HCT116 (cell line): Measurements from ENCODE around the gene SPHK1. TPM values are rescaled to one million over a fixed set of nuclear protein-coding genes. Genes with fewer than 3 reads are reported as not detected.

ENCODE experiments used
- ATAC-seq: fragments of 200-7000 bp; cut with Tn5 transposase; 2 replicates; pipeline ENCODE4 v1.9.1; 2020; ENCODE audit warnings: mild to moderate bottlenecking, moderate library complexity
- BruUV-seq: library from RNA; stranded (reverse); fragments of 400-500 nt; replicated peaks from 2 replicates; lab custom pipeline; 2021; lab: Mats Ljungman, UMichigan
- CTCF ChIA-PET: fragments of 300-600 bp; sonication (Branson Sonifier 250); formaldehyde crosslinking; loops from one replicate; lab custom pipeline; 2021; ENCODE audit warnings: antibody characterized with exemption; lab: Charles Lee
- POLR2A ChIA-PET: fragments of 300-600, 350-600 bp; sonication (Branson Sonifier 250); formaldehyde crosslinking; loops from one replicate; lab custom pipeline; 2021; ENCODE audit warnings: antibody characterized with exemption; lab: Charles Lee
- RAD21 ChIA-PET, 2 experiments: fragments of 300-600 bp; sonication (Branson Sonifier 250); formaldehyde crosslinking; loops; one replicate each; lab custom pipeline; 2023; ENCODE audit warnings: low total read pairs in 2 of 2; ENCODE audit not compliant: uncharacterized antibody in 2 of 2, unreplicated experiment in 2 of 2, low non-redundant PET in 1 of 2; lab: Charles Lee
- DNase-seq: peaks from one replicate; pipeline ENCODE4 v3.0.0-alpha.2; 2010; ENCODE audit warnings: low read depth, low spot score
- H2AFZ ChIP-seq: fragments of 200-600 bp; shearing (Covaris generic), sonication (generic); 2 replicates; pipeline ENCODE4 v1.6.1; 2017; ENCODE audit warnings: low read depth, mixed run types, mixed read lengths, antibody characterized with exemption, low read length; ENCODE audit not compliant: poor library complexity, severe bottlenecking
- H3K27ac ChIP-seq: 2 replicates; pipeline ENCODE4 v1.5.1; 2012; ENCODE audit warnings: low read depth, low read length
- H3K27me3 ChIP-seq: fragments of 200-600 bp; sonication (generic); 2 replicates; pipeline ENCODE4 v1.6.1; 2016; ENCODE audit warnings: mixed run types, low read length, mixed read lengths; ENCODE audit not compliant: insufficient read depth
- H3K36me3 ChIP-seq, 2 experiments: fragments of 200-500 bp in 1 of 2; fragments of 200-600 bp in 1 of 2; sonication (Bioruptor generic) in 1 of 2; sonication (generic) in 1 of 2; 2 replicates each; pipeline versions ENCODE4 v1.5.1 to v1.6.1; 2014 to 2016; ENCODE audit warnings: low read length in 2 of 2, inconsistent platforms in 1 of 2, mixed read lengths in 1 of 2, mixed run types in 1 of 2; ENCODE audit not compliant: insufficient read depth in 2 of 2, control insufficient read depth in 1 of 2
- H3K4me1 ChIP-seq, 2 experiments: fragments of 200-600 bp in 1 of 2; sonication (generic) in 1 of 2; 2 replicates each; pipeline versions ENCODE4 v1.5.1 to v1.6.1; 2012 to 2017; ENCODE audit warnings: low read length in 2 of 2, inconsistent platforms in 1 of 2, mild to moderate bottlenecking in 1 of 2, mixed read lengths in 1 of 2, mixed run types in 1 of 2, moderate library complexity in 1 of 2; ENCODE audit not compliant: insufficient read depth in 2 of 2, control insufficient read depth in 1 of 2
- H3K4me2 ChIP-seq: fragments of 200-600 bp; sonication (generic); 2 replicates; pipeline ENCODE4 v1.6.1; 2017; ENCODE audit warnings: mixed run types, low read length, mixed read lengths
- H3K4me3 ChIP-seq, 2 experiments: fragments of 200-600 bp in 1 of 2; sonication (generic) in 1 of 2; replicated peaks in 1 of 2; 2 replicates each; pipeline ENCODE4 v1.5.1; 2011 to 2016; ENCODE audit warnings: low read length in 2 of 2, control low read depth in 1 of 2, low read depth in 1 of 2, mild to moderate bottlenecking in 1 of 2, mixed read lengths in 1 of 2, mixed run types in 1 of 2
- H3K79me2 ChIP-seq: fragments of 200-600 bp; sonication (generic); 2 replicates; pipeline ENCODE4 v1.6.1; 2017; ENCODE audit warnings: mild to moderate bottlenecking, mixed run types, low read length, moderate library complexity, mixed read lengths; ENCODE audit not compliant: insufficient read depth
- H3K9ac ChIP-seq: fragments of 200-600 bp; sonication (generic); 2 replicates; pipeline ENCODE4 v1.6.1; 2016; ENCODE audit warnings: low read length, mixed read lengths
- H3K9me2 ChIP-seq: fragments of 200-600 bp; sonication (generic), shearing (Covaris generic); 2 replicates; pipeline ENCODE4 v1.6.1; 2017; ENCODE audit warnings: mixed run types, mild to moderate bottlenecking, moderate library complexity; ENCODE audit not compliant: insufficient read depth
- H3K9me3 ChIP-seq, 2 experiments: fragments of 200-500 bp in 1 of 2; fragments of 200-600 bp in 1 of 2; sonication (Bioruptor generic) in 1 of 2; sonication (generic) in 1 of 2; 2 replicates each; pipeline ENCODE4 v1.6.1; 2014 to 2017; ENCODE audit warnings: low read length in 2 of 2, mixed read lengths in 2 of 2, inconsistent platforms in 1 of 2, low read depth in 1 of 2, mild to moderate bottlenecking in 1 of 2, mixed run types in 1 of 2, moderate library complexity in 1 of 2; ENCODE audit not compliant: control insufficient read depth in 1 of 2, insufficient read depth in 1 of 2
- H4K20me1 ChIP-seq: fragments of 200-600 bp; sonication (generic), shearing (Covaris generic); 2 replicates; pipeline ENCODE4 v1.6.1; 2017; ENCODE audit warnings: mixed run types, mild to moderate bottlenecking, moderate library complexity; ENCODE audit not compliant: insufficient read depth
- EGR1 ChIP-seq: IDR thresholded peaks from 2 replicates; pipeline ENCODE4 v1.6.1; 2012; ENCODE audit warnings: low read depth
- MAX ChIP-seq: IDR thresholded peaks from 2 replicates; pipeline ENCODE4 v1.6.1; 2012
- POLR2AphosphoS5 ChIP-seq: IDR thresholded peaks from 2 replicates; pipeline ENCODE4 v1.6.1; 2011; ENCODE audit warnings: mild to moderate bottlenecking, low read depth, low read length, moderate library complexity
- SIN3A ChIP-seq: IDR thresholded peaks from 2 replicates; pipeline ENCODE4 v1.6.1; 2012; ENCODE audit warnings: low read depth
- SRF ChIP-seq: IDR thresholded peaks from 2 replicates; pipeline ENCODE4 v1.6.1; 2012; ENCODE audit warnings: low read depth
- ZFX ChIP-seq: fragments of 450-650 bp; IDR thresholded peaks from 2 replicates; pipeline ENCODE4 v1.6.1; 2017
- intact Hi-C: fragments of 100-400 bp; cut with micrococcal nuclease; formaldehyde crosslinking; loops from 2 replicates; pipeline ENCODE4 v1.10.0; 2022
- total RNA-seq: library from RNA; stranded (reverse); gene quantifications from one replicate; pipeline ENCODE4 v1.2.1, GENCODE V29; 2021; ENCODE audit not compliant: unreplicated experiment

Gene SPHK1
- total RNA-seq, 1 experiment from 2014 or later = 4.6 TPM

GRCh38 chr17:76351526-76352071, 32.8 kb upstream of the SPHK1 start:
- Histone ChIP-seq H3K27ac (no peak overlapping the region), H3K9me2 (no peaks in the 10 kb centered on the region), H3K36me3 (peaks cover 9 to 11% of the 10 kb centered on the region in 2 experiments; a peak in 2 of 4 replicates), H3K4me1 (peaks cover 0 to 23% of the 10 kb centered on the region in 2 experiments; a peak in 2 of 4 replicates), H4K20me1 (peaks cover 4% of the 10 kb centered on the region; the same call in 1 of the 2 replicates), H3K9me3 (no peaks in the 10 kb centered on the region)
- ATAC-seq = no peak
- no peak for DNase-seq
- RAD21 ChIA-PET = interaction anchor here in 1 of 2 experiments (0.9 kb wide), 1 partner anchor 46 kb away, joined by 4 read pairs; no protein-coding TSS in a partner anchor
- intact Hi-C loops = loop anchor here (5.0 kb wide), 1 partner anchor 36 kb away; no protein-coding TSS in a partner anchor
- TF ChIP-seq EGR1 = no peak
- TF ChIP-seq ZFX = no peak
- TF ChIP-seq, all 23 proteins: peak for 0
- Histone ChIP-seq H3K9ac (no peak overlapping the region), H3K27me3 (no peaks in the 10 kb centered on the region), H2AFZ (no peak overlapping the region), H3K4me3 (no peak overlapping the region), H3K79me2 (peaks cover 41% of the 10 kb centered on the region), H3K4me2 (peak overlapping the region; percentile 82; the same call in 1 of the 2 replicates)
- BruUV-seq = no TSS peak
- ChIA-PET POLR2A (no interaction called here), CTCF (interaction anchor here (0.6 to 1.3 kb wide), 2 partner anchors 19 to 60 kb away, joined by 3 to 5 read pairs; no protein-coding TSS in a partner anchor)

- H3K27ac ChIP-seq = peak overlapping the region; percentile 89
- CTCF ChIA-PET = interaction anchor here (1.1 to 2.4 kb wide), 10 partner anchors 9 to 328 kb away, joined by 3 to 22 read pairs (median 4); no protein-coding TSS in a partner anchor
- no peak for DNase-seq
- peak overlapping the region; percentile 87 for H3K9ac ChIP-seq
- no TSS peak for BruUV-seq
- peak overlapping the region; percentile 82 for H3K4me2 ChIP-seq
- no peaks in the 10 kb centered on the region for H3K9me3 ChIP-seq
- TF ChIP-seq MAX (no peak; the same call in 1 of the 2 replicates), SRF (no peak), SIN3A (no peak; the same call in 1 of the 2 replicates), POLR2AphosphoS5 (no peak)
- peaks cover 4% of the 10 kb centered on the region; the same call in 1 of the 2 replicates for H4K20me1 ChIP-seq
- peak; percentile 43 for ATAC-seq
- POLR2A ChIA-PET = interaction anchor here (1.1 to 2.2 kb wide), 7 partner anchors 8 to 148 kb away, joined by 3 to 26 read pairs (median 5); partner anchors contain the start of gene RHBDF2
- peaks cover 0 to 23% of the 10 kb centered on the region in 2 experiments; a peak in 2 of 4 replicates for H3K4me1 ChIP-seq
- peak overlapping the region; percentile 92 for H2AFZ ChIP-seq
- no peaks in the 10 kb centered on the region for H3K9me2 ChIP-seq
- intact Hi-C loops = loop anchor here (5.0 kb wide), 1 partner anchor 34 kb away; no protein-coding TSS in a partner anchor
- H3K36me3 ChIP-seq = no peaks in the 10 kb centered on the region
- H3K27me3 ChIP-seq = no peaks in the 10 kb centered on the region
- peak overlapping the region; percentile 93 to 99 for H3K4me3 ChIP-seq
- RAD21 ChIA-PET = interaction anchor here in 1 of 2 experiments (0.6 kb wide), 1 partner anchor 16 kb away, joined by 3 read pairs; no protein-coding TSS in a partner anchor
- peaks cover 41% of the 10 kb centered on the region for H3K79me2 ChIP-seq
Observed at GRCh38 chr17:76353004-76353598, 31.3 kb upstream of the SPHK1 start.
